OCI-LY1 (cell line): ENCODE measurements around the gene PLEKHD1.

ENCODE experiments used
- EZH2 ChIP-seq: fragments of 200-600 bp; sonication (generic), shearing (Covaris generic); IDR thresholded peaks from 2 replicates; pipeline ENCODE4 v1.8.0; 2017; ENCODE audit warnings: borderline replicate concordance, mixed run types, mild to moderate bottlenecking, antibody characterized with exemption, low read length, moderate library complexity, mixed read lengths
- TF ChIP-seq, protein P1 (sequence below): fragments of 200-600 bp; sonication (generic), shearing (Covaris generic); IDR thresholded peaks from 2 replicates; pipeline ENCODE4 v1.5.1; 2017; ENCODE audit warnings: mild to moderate bottlenecking, antibody characterized with exemption, low read length, moderate library complexity, mixed read lengths

DNA sequence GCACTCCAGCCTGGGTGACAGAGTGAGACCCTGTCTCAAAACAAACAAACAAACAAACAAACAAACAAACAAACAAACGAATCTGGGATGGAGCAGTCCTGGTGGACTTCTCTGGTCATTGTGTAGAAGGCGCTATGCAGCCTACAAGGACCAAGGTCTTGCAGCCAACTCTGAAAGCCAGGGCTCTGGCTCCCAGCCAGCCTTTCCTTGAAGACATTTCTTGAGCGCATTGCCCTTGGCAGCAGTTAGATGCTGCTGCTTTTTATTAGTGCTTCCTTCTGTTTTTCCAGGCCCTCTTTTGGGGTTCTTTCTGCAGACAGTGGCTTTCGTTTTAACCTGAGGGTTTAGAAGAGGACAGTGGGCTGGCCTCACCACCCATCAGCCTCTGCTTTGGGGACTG lies 70.0 kb downstream of the PLEKHD1 start:
- TF ChIP-seq, protein P1, sequence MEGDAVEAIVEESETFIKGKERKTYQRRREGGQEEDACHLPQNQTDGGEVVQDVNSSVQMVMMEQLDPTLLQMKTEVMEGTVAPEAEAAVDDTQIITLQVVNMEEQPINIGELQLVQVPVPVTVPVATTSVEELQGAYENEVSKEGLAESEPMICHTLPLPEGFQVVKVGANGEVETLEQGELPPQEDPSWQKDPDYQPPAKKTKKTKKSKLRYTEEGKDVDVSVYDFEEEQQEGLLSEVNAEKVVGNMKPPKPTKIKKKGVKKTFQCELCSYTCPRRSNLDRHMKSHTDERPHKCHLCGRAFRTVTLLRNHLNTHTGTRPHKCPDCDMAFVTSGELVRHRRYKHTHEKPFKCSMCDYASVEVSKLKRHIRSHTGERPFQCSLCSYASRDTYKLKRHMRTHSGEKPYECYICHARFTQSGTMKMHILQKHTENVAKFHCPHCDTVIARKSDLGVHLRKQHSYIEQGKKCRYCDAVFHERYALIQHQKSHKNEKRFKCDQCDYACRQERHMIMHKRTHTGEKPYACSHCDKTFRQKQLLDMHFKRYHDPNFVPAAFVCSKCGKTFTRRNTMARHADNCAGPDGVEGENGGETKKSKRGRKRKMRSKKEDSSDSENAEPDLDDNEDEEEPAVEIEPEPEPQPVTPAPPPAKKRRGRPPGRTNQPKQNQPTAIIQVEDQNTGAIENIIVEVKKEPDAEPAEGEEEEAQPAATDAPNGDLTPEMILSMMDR: no peak
- no peak for TF ChIP-seq EZH2
